Neural cell (in vitro differentiated cells): ENCODE results near the gene NCF4. TPM values are rescaled to one million over a fixed set of nuclear protein-coding genes. Genes with fewer than 3 reads are reported as not detected.

Experiments
- H2AFZ ChIP-seq: fragments of 200-600, 300-800 bp; sonication (generic), shearing (Covaris generic); 2 replicates; pipeline ENCODE4 v1.6.0; 2014; ENCODE audit warnings: low read depth, mild to moderate bottlenecking, antibody characterized with exemption, low read length, moderate library complexity
- H3F3A ChIP-seq: fragments of 200-600 bp; shearing (Covaris generic); 2 replicates; pipeline ENCODE4 v1.6.1; 2016; ENCODE audit warnings: mild to moderate bottlenecking, moderate library complexity, mixed read lengths, antibody characterized with exemption, low read length; ENCODE audit not compliant: insufficient read depth, poor library complexity, severe bottlenecking
- H3K27ac ChIP-seq: fragments of 200-600, 300-800 bp; sonication (generic), shearing (Covaris generic); 2 replicates; pipeline ENCODE4 v1.5.1; 2014; ENCODE audit warnings: mild to moderate bottlenecking, low read length, moderate library complexity
- H3K27me3 ChIP-seq: fragments of 300-800, 200-600 bp; sonication (generic), shearing (Covaris generic); 2 replicates; pipeline ENCODE4 v1.6.0; 2014; ENCODE audit warnings: mild to moderate bottlenecking, low read depth, low read length, moderate library complexity; ENCODE audit not compliant: insufficient read depth
- H3K36me3 ChIP-seq: fragments of 300-800, 200-600 bp; sonication (generic), shearing (Covaris generic); 2 replicates; pipeline ENCODE4 v1.5.1; 2014; ENCODE audit warnings: mild to moderate bottlenecking, antibody characterized with exemption, low read length, moderate library complexity; ENCODE audit not compliant: insufficient read depth
- H3K4me2 ChIP-seq: fragments of 300-800, 200-600 bp; sonication (generic), shearing (Covaris generic); 2 replicates; pipeline ENCODE4 v1.6.0; 2014; ENCODE audit warnings: mild to moderate bottlenecking, low read length
- H3K4me3 ChIP-seq: fragments of 300-800, 200-600 bp; sonication (generic), shearing (Covaris generic); 2 replicates; pipeline ENCODE4 v1.5.1; 2014; ENCODE audit warnings: mild to moderate bottlenecking, low read length, moderate library complexity
- H3K79me2 ChIP-seq: fragments of 200-600 bp; shearing (Covaris generic); replicated peaks from 2 replicates; pipeline ENCODE4 v1.6.0; 2014; ENCODE audit warnings: mild to moderate bottlenecking, low read length, moderate library complexity; ENCODE audit not compliant: insufficient read depth
- H3K9ac ChIP-seq: fragments of 300-800, 200-600 bp; sonication (generic), shearing (Covaris generic); 2 replicates; pipeline ENCODE4 v1.6.1; 2016; ENCODE audit warnings: mild to moderate bottlenecking, low read length, mixed read lengths
- H3K9me2 ChIP-seq: fragments of 200-600 bp; shearing (Covaris generic); 2 replicates; pipeline ENCODE4 v1.6.1; 2016; ENCODE audit warnings: mild to moderate bottlenecking, low read length, mixed read lengths; ENCODE audit not compliant: insufficient read depth
- H3K9me3 ChIP-seq: fragments of 200-600, 300-800 bp; sonication (generic), shearing (Covaris generic); 2 replicates; pipeline ENCODE4 v1.6.1; 2016; ENCODE audit warnings: mild to moderate bottlenecking, mixed run types, low read length, moderate library complexity, mixed read lengths
- H4K20me1 ChIP-seq: fragments of 200-600 bp; shearing (Covaris generic); 2 replicates; pipeline ENCODE4 v1.6.1; 2016; ENCODE audit warnings: mild to moderate bottlenecking, mixed run types; ENCODE audit not compliant: insufficient read depth
- EP300 ChIP-seq: fragments of 450-650 bp; conservative IDR thresholded peaks from 2 replicates; pipeline ENCODE4 v1.6.1; 2014; ENCODE audit warnings: antibody characterized with exemption, mild to moderate bottlenecking, moderate library complexity; ENCODE audit not compliant: poor library complexity, severe bottlenecking
- EZH2 ChIP-seq: fragments of 200-600, 300-800 bp; shearing (Covaris generic), sonication (generic); IDR thresholded peaks from 2 replicates; pipeline ENCODE4 v1.6.1; 2014; ENCODE audit warnings: antibody characterized with exemption, low read length, borderline replicate concordance, mild to moderate bottlenecking; ENCODE audit not compliant: insufficient read depth, poor library complexity, severe bottlenecking
- MXI1 ChIP-seq: fragments of 450-650 bp; conservative IDR thresholded peaks from 2 replicates; pipeline ENCODE4 v1.6.1; 2014; ENCODE audit warnings: antibody characterized with exemption, mild to moderate bottlenecking; ENCODE audit not compliant: poor library complexity, severe bottlenecking
- POLR2AphosphoS5 ChIP-seq: IDR thresholded peaks from 2 replicates; pipeline ENCODE4 v1.6.1; 2012
- RAD21 ChIP-seq: fragments of 450-650 bp; conservative IDR thresholded peaks from 2 replicates; pipeline ENCODE4 v1.6.1; 2014; ENCODE audit warnings: antibody characterized with exemption, mild to moderate bottlenecking, moderate library complexity
- SMC3 ChIP-seq: fragments of 450-650 bp; conservative IDR thresholded peaks from 2 replicates; pipeline ENCODE4 v1.6.1; 2014; ENCODE audit warnings: antibody characterized with exemption, mild to moderate bottlenecking, moderate library complexity; ENCODE audit not compliant: poor library complexity
- TAF1 ChIP-seq: IDR thresholded peaks from 2 replicates; pipeline ENCODE4 v1.6.1; 2012; ENCODE audit warnings: low read depth
- polyA plus RNA-seq: library from polyadenylated mRNA; depleted of rRNA; stranded (reverse); fragments of >200 nt; gene quantifications from 2 replicates; pipeline ENCODE4 v1.2.3, GENCODE V29; 2014
- TF ChIP-seq, protein P1 (sequence below): fragments of 450-650 bp; IDR thresholded peaks from 2 replicates; pipeline ENCODE4 v1.5.1; 2014; ENCODE audit warnings: antibody characterized with exemption, mild to moderate bottlenecking, moderate library complexity; ENCODE audit not compliant: poor library complexity, severe bottlenecking
- TF ChIP-seq, protein P2 (sequence below): IDR thresholded peaks from 2 replicates; pipeline ENCODE4 v1.6.1; 2012; ENCODE audit warnings: borderline replicate concordance

Gene NCF4
- polyA plus RNA-seq, 1 donor from 2014 or later: not detected

DNA sequence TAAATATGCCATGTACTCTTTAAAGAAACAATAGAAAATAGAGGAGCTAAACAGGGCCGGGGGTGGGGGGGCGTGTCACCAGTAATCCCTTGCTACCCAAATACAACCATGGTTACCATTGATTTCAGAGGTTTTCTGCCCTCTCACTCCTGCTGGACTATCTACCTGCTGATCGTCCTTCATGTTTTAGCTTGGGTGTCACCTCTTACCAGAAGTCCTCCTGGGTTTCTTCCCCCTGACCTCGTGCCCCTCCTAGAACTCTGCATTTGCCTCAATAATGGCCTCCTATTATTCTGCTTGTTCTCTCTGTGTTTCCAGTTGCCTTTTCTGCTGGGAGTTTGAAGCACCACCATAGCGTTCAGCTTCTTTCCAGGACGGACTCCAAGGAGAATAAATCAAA, 34.5 kb upstream of the NCF4 start:
- H4K20me1 ChIP-seq: no peaks in the 10 kb centered on the region
- no peaks in the 10 kb centered on the region for H3F3A ChIP-seq
- no peak overlapping the region for H3K9ac ChIP-seq
- no peaks in the 10 kb centered on the region for H3K9me2 ChIP-seq
- TF ChIP-seq RAD21: no peak
- no peak for TF ChIP-seq MXI1
- TF ChIP-seq SMC3: no peak
- TF ChIP-seq, protein P1, sequence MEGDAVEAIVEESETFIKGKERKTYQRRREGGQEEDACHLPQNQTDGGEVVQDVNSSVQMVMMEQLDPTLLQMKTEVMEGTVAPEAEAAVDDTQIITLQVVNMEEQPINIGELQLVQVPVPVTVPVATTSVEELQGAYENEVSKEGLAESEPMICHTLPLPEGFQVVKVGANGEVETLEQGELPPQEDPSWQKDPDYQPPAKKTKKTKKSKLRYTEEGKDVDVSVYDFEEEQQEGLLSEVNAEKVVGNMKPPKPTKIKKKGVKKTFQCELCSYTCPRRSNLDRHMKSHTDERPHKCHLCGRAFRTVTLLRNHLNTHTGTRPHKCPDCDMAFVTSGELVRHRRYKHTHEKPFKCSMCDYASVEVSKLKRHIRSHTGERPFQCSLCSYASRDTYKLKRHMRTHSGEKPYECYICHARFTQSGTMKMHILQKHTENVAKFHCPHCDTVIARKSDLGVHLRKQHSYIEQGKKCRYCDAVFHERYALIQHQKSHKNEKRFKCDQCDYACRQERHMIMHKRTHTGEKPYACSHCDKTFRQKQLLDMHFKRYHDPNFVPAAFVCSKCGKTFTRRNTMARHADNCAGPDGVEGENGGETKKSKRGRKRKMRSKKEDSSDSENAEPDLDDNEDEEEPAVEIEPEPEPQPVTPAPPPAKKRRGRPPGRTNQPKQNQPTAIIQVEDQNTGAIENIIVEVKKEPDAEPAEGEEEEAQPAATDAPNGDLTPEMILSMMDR: no peak
- TF ChIP-seq EZH2: no peak
- TF ChIP-seq, protein P2, sequence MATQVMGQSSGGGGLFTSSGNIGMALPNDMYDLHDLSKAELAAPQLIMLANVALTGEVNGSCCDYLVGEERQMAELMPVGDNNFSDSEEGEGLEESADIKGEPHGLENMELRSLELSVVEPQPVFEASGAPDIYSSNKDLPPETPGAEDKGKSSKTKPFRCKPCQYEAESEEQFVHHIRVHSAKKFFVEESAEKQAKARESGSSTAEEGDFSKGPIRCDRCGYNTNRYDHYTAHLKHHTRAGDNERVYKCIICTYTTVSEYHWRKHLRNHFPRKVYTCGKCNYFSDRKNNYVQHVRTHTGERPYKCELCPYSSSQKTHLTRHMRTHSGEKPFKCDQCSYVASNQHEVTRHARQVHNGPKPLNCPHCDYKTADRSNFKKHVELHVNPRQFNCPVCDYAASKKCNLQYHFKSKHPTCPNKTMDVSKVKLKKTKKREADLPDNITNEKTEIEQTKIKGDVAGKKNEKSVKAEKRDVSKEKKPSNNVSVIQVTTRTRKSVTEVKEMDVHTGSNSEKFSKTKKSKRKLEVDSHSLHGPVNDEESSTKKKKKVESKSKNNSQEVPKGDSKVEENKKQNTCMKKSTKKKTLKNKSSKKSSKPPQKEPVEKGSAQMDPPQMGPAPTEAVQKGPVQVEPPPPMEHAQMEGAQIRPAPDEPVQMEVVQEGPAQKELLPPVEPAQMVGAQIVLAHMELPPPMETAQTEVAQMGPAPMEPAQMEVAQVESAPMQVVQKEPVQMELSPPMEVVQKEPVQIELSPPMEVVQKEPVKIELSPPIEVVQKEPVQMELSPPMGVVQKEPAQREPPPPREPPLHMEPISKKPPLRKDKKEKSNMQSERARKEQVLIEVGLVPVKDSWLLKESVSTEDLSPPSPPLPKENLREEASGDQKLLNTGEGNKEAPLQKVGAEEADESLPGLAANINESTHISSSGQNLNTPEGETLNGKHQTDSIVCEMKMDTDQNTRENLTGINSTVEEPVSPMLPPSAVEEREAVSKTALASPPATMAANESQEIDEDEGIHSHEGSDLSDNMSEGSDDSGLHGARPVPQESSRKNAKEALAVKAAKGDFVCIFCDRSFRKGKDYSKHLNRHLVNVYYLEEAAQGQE: no peak
- TF ChIP-seq POLR2AphosphoS5: no peak
- TF ChIP-seq TAF1: no peak
- no peak for TF ChIP-seq EP300
- H3K9me3 ChIP-seq: no peaks in the 10 kb centered on the region
- H3K36me3 ChIP-seq: no peaks in the 10 kb centered on the region
- H3K79me2 ChIP-seq: no peaks in the 10 kb centered on the region
- no peak overlapping the region for H3K4me3 ChIP-seq
- no peak overlapping the region for H3K27ac ChIP-seq
- no peak overlapping the region for H2AFZ ChIP-seq
- H3K4me2 ChIP-seq: no peak overlapping the region
- H3K27me3 ChIP-seq: no peaks in the 10 kb centered on the region

DNA sequence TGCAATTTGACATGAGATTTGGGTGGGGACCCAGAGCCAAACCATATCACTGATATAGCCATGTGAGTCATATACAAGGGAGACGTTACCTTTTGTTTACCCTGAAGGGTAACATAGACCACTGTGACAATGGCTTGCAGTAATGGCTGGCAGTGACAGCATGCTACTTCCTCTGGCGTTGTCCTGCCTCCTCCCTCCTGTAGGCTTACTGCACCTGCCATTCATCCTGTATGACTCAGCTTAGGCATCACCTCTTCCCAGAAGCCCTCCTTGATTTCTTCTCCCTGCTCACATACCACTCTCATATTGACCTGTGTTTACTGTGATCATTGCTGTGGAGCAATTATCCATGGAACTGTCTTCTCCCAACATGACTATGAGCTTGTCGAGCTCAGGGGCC, 32.0 kb upstream of the NCF4 start:
- Histone ChIP-seq H3K9me3 (no peaks in the 10 kb centered on the region), H3K9me2 (no peaks in the 10 kb centered on the region), H2AFZ (no peak overlapping the region), H3K4me3 (no peak overlapping the region), H3K36me3 (no peaks in the 10 kb centered on the region), H3K27me3 (no peaks in the 10 kb centered on the region), H3K9ac (no peak overlapping the region), H4K20me1 (no peaks in the 10 kb centered on the region), H3K4me2 (no peak overlapping the region), H3K27ac (no peak overlapping the region), H3F3A (no peaks in the 10 kb centered on the region), H3K79me2 (no peaks in the 10 kb centered on the region)
- no peak for TF ChIP-seq MXI1
- TF ChIP-seq SMC3: no peak
- no peak for TF ChIP-seq POLR2AphosphoS5
- no peak for TF ChIP-seq TAF1
